K562 (cell line): ENCODE data around the gene FXN. TPM values are rescaled to one million over a fixed set of nuclear protein-coding genes. Genes with fewer than 3 reads are reported as not detected.

Experiments
- C11orf30 ChIP-seq: fragments of 450-650 bp; IDR thresholded peaks from 2 replicates; pipeline ENCODE4 v1.6.1; 2016; ENCODE audit warnings: low read depth, mild to moderate bottlenecking
- CEBPG ChIP-seq, 3 experiments: fragments of 200-800 bp in 1 of 3; sonication (Bioruptor generic) in 1 of 3; sonication (generic) in 1 of 3; formaldehyde crosslinking in 1 of 3; IDR thresholded peaks in 2 of 3; conservative IDR thresholded peaks in 1 of 3; 2 replicates each; pipeline versions ENCODE4 v1.6.1 to v1.8.0; 2016 to 2022; ENCODE audit warnings: missing compliant biosample characterization in 2 of 3, missing genetic modification characterization in 2 of 3, mild to moderate bottlenecking in 1 of 3, missing genetic modification reagents in 1 of 3
- CREM ChIP-seq: IDR thresholded peaks from 2 replicates; pipeline ENCODE4 v1.6.1; 2014; ENCODE audit warnings: antibody characterized with exemption, low read depth
- HCFC1 ChIP-seq: IDR thresholded peaks from 2 replicates; pipeline ENCODE4 v1.6.1; 2012; ENCODE audit warnings: low read depth, low read length, improper control_type of control experiment
- HDAC1 ChIP-seq, 2 experiments: fragments of 450-650 bp; IDR thresholded peaks; 2 replicates each; pipeline ENCODE4 v1.6.1; 2016 to 2017; ENCODE audit warnings: inconsistent platforms in 1 of 2, mild to moderate bottlenecking in 1 of 2, moderate library complexity in 1 of 2
- MTF1 ChIP-seq: fragments of 250-450 bp; sonication (Bioruptor Pico); IDR thresholded peaks from 2 replicates; pipeline ENCODE4 v1.9.0; 2021; ENCODE audit warnings: moderate library complexity, mild to moderate bottlenecking, inconsistent platforms, borderline replicate concordance
- NCOA2 ChIP-seq, 2 experiments: fragments of 450-650 bp; IDR thresholded peaks; 2 replicates each; pipeline ENCODE4 v1.6.1; 2018; ENCODE audit warnings: mild to moderate bottlenecking in 2 of 2, moderate library complexity in 1 of 2; ENCODE audit not compliant: partially characterized antibody in 2 of 2
- PPARD ChIP-seq: fragments of 250-450 bp; sonication (Bioruptor Pico); IDR thresholded peaks from 2 replicates; pipeline ENCODE4 v1.8.0; 2022; ENCODE audit warnings: inconsistent platforms, mild to moderate bottlenecking, moderate library complexity
- PURB ChIP-seq: sonication (generic); formaldehyde crosslinking; IDR thresholded peaks from 2 replicates; pipeline ENCODE4 v1.9.0; 2021; ENCODE audit warnings: low read depth, mild to moderate bottlenecking, missing genetic modification reagents
- SNRNP70 ChIP-seq: fragments of 200-400 bp; formaldehyde crosslinking; optimal IDR thresholded peaks from 2 replicates; pipeline ENCODE3; 2017; ENCODE audit warnings: low read depth, low read length
- TCF3 ChIP-seq: sonication (generic); formaldehyde crosslinking; IDR thresholded peaks from 2 replicates; pipeline ENCODE4 v1.4.0; 2020; ENCODE audit warnings: mild to moderate bottlenecking, missing genetic modification reagents
- XRCC4 ChIP-seq: IDR thresholded peaks from one replicate; pipeline ENCODE4 v1.6.1; 2011; ENCODE audit not compliant: insufficient read depth, insufficient read length; ENCODE audit errors: extremely low read depth
- ZNF408 ChIP-seq: fragments of 250-450 bp; sonication (Bioruptor Pico); IDR thresholded peaks from 2 replicates; pipeline ENCODE4 v1.4.0; 2020; ENCODE audit warnings: low read depth, mild to moderate bottlenecking, moderate library complexity
- ZNF76 ChIP-seq: fragments of 250-450 bp; sonication (Bioruptor Pico); IDR thresholded peaks from 2 replicates; pipeline ENCODE4 v1.4.0; 2020; ENCODE audit warnings: mild to moderate bottlenecking, moderate library complexity, borderline replicate concordance
- polyA plus RNA-seq, 8 experiments: library from polyadenylated mRNA; depleted of rRNA in 4 of 8; stranded (reverse) in 5 of 8; unstranded in 3 of 8; fragments of >200 nt; fragmentation: Nextera tagmentation in 2 of 8; fragmentation: Illumina TruSeq in 1 of 8; extraction: Ambion mirVana in 2 of 8; extraction: Trizol in 1 of 8; gene quantifications; 2 replicates each; pipeline versions ENCODE4 v1.2.1 to v1.2.3, GENCODE V29; 2011 to 2014; ENCODE audit warnings: inconsistent platforms in 1 of 8, missing spikeins in 1 of 8
- total RNA-seq, 7 experiments: library from RNA; depleted of rRNA in 6 of 7; stranded (reverse); fragments of >200 nt in 6 of 7; fragmentation: Illumina TruSeq in 2 of 7; extraction: Trizol in 2 of 7; gene quantifications; 2 replicates each; pipeline versions ENCODE4 v1.2.1 to v1.2.3, GENCODE V29; 2011 to 2021; ENCODE audit warnings: low replicate concordance in 1 of 7
- TF ChIP-seq, protein P1 (sequence below): sonication (generic); formaldehyde crosslinking; IDR thresholded peaks from 2 replicates; pipeline ENCODE4 v1.8.0; 2022; ENCODE audit warnings: missing genetic modification reagents, mild to moderate bottlenecking, borderline replicate concordance
- TF ChIP-seq, protein P2 (sequence below): fragments of 250-450 bp; sonication (Bioruptor Pico); IDR thresholded peaks from 2 replicates; pipeline ENCODE4 v1.5.0; 2021; ENCODE audit warnings: mild to moderate bottlenecking, borderline replicate concordance
- TF ChIP-seq, protein P3 (sequence below): conservative IDR thresholded peaks from 2 replicates; pipeline ENCODE4 v1.6.1; 2011; ENCODE audit warnings: low read depth, mild to moderate bottlenecking, low read length; ENCODE audit not compliant: control insufficient read depth
- TF ChIP-seq, protein P4 (sequence below), 2 experiments: fragments of 450-650 bp; IDR thresholded peaks; 2 replicates each; pipeline ENCODE4 v1.6.1; 2016
- TF ChIP-seq, protein P5 (sequence below): fragments of 450-650 bp; IDR thresholded peaks from one replicate; pipeline ENCODE4 v1.6.1; 2018; ENCODE audit warnings: mild to moderate bottlenecking, moderate library complexity; ENCODE audit not compliant: partially characterized antibody

Gene FXN
- total and polyA plus RNA-seq, 9 of the 15 experiments (the other 6 are each of a cell fraction or from before 2014, with no cell fraction given), result 7.6 to 51.5 (median 30.3) TPM

DNA sequence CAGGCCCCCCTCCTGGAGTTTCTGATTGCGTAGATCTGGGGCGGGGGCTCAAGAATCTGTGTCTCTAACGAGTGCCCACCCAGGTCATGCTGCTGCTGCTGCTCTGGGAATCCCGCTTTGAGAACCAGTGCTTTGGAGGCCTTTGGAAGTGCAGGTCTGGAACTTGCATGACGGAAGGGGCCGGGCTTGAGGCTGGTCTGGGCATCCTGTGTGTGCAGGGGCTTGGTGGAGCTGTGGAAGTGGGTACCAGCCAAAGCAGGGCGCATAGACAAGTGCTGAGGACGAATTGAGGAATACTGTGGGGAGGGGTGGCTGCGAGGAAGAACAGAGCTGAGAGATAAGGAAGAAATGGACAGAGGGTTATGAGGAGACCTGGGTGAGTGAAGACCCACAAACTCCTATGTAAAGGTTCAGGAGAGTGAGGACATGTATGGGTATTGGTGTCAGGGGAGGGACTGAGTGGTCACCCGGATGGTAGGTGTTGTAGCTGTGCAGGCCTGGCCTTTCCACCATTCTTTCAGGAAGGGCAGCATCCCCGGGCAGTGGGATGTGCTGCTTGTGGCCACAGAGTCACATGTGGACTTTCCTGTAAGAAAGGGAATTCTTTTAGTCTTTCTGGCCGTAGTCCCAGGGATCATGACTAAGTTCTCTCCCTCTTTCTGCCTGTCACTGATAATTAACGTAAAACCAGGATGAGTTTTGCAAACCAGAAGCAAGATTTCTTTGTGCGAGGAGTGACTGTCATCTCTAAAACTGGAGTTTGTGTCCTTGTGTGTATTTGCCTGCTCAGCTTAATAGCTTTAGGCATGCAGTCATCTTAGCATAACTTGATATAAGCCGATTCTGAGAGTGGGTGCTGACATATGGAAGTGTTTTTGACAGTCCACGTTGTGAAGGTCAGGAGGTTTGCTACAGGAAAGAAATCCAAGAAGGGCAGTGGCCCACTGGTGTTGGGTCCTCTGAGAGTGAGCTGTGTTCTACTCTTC lies 95.2 kb downstream of the FXN start (continued):
- TF ChIP-seq CEBPG (CRISPR knock-in tag; IDR thresholded peaks at IDR 0.05) (no peak), CEBPG (tag; conservative IDR thresholded peaks at IDR 0.05 in 1 of 2, IDR thresholded peaks at IDR 0.05 in 1 of 2) (no peak), TCF3 (peak; percentile 42), CREM (no peak), PPARD (CRISPR knock-in tag) (no peak), SNRNP70 (no peak), XRCC4 (no peak), C11orf30 (peak; percentile 85), ZNF408 (CRISPR knock-in tag) (no peak), HDAC1 (IDR thresholded peaks at IDR 0.05) (no peak), NCOA2 (IDR thresholded peaks at IDR 0.05; ENCODE audit: partially characterized antibody in 2 of 2) (peak in 1 of 2 experiments; percentile 60), PURB (CRISPR knock-in tag) (no peak), HCFC1 (no peak), MTF1 (CRISPR knock-in tag) (no peak), ZNF76 (CRISPR knock-in tag) (no peak)
- TF ChIP-seq, protein P1, sequence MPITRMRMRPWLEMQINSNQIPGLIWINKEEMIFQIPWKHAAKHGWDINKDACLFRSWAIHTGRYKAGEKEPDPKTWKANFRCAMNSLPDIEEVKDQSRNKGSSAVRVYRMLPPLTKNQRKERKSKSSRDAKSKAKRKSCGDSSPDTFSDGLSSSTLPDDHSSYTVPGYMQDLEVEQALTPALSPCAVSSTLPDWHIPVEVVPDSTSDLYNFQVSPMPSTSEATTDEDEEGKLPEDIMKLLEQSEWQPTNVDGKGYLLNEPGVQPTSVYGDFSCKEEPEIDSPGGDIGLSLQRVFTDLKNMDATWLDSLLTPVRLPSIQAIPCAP (CRISPR knock-in tag), result no peak
- TF ChIP-seq, protein P2, sequence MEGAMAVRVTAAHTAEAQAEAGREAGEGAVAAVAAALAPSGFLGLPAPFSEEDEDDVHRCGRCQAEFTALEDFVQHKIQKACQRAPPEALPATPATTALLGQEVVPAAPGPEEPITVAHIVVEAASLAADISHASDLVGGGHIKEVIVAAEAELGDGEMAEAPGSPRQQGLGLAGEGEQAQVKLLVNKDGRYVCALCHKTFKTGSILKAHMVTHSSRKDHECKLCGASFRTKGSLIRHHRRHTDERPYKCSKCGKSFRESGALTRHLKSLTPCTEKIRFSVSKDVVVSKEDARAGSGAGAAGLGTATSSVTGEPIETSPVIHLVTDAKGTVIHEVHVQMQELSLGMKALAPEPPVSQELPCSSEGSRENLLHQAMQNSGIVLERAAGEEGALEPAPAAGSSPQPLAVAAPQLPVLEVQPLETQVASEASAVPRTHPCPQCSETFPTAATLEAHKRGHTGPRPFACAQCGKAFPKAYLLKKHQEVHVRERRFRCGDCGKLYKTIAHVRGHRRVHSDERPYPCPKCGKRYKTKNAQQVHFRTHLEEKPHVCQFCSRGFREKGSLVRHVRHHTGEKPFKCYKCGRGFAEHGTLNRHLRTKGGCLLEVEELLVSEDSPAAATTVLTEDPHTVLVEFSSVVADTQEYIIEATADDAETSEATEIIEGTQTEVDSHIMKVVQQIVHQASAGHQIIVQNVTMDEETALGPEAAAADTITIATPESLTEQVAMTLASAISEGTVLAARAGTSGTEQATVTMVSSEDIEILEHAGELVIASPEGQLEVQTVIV, result no peak
- TF ChIP-seq, protein P3, sequence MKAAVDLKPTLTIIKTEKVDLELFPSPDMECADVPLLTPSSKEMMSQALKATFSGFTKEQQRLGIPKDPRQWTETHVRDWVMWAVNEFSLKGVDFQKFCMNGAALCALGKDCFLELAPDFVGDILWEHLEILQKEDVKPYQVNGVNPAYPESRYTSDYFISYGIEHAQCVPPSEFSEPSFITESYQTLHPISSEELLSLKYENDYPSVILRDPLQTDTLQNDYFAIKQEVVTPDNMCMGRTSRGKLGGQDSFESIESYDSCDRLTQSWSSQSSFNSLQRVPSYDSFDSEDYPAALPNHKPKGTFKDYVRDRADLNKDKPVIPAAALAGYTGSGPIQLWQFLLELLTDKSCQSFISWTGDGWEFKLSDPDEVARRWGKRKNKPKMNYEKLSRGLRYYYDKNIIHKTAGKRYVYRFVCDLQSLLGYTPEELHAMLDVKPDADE, result no peak
- TF ChIP-seq, protein P4, sequence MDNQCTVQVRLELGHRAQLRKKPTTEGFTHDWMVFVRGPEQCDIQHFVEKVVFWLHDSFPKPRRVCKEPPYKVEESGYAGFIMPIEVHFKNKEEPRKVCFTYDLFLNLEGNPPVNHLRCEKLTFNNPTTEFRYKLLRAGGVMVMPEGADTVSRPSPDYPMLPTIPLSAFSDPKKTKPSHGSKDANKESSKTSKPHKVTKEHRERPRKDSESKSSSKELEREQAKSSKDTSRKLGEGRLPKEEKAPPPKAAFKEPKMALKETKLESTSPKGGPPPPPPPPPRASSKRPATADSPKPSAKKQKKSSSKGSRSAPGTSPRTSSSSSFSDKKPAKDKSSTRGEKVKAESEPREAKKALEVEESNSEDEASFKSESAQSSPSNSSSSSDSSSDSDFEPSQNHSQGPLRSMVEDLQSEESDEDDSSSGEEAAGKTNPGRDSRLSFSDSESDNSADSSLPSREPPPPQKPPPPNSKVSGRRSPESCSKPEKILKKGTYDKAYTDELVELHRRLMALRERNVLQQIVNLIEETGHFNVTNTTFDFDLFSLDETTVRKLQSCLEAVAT (IDR thresholded peaks at IDR 0.05), result no peak
- TF ChIP-seq, protein P5, sequence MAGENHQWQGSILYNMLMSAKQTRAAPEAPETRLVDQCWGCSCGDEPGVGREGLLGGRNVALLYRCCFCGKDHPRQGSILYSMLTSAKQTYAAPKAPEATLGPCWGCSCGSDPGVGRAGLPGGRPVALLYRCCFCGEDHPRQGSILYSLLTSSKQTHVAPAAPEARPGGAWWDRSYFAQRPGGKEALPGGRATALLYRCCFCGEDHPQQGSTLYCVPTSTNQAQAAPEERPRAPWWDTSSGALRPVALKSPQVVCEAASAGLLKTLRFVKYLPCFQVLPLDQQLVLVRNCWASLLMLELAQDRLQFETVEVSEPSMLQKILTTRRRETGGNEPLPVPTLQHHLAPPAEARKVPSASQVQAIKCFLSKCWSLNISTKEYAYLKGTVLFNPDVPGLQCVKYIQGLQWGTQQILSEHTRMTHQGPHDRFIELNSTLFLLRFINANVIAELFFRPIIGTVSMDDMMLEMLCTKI, result no peak
